Measurements from ENCODE around the gene ACTR3.
"Not testable (repeated sequence)": the region's sequence is repeated elsewhere in the genome, so short reads cannot be mapped to it uniquely, and the experiment has no call there.

The ACTR3 gene

DNA sequence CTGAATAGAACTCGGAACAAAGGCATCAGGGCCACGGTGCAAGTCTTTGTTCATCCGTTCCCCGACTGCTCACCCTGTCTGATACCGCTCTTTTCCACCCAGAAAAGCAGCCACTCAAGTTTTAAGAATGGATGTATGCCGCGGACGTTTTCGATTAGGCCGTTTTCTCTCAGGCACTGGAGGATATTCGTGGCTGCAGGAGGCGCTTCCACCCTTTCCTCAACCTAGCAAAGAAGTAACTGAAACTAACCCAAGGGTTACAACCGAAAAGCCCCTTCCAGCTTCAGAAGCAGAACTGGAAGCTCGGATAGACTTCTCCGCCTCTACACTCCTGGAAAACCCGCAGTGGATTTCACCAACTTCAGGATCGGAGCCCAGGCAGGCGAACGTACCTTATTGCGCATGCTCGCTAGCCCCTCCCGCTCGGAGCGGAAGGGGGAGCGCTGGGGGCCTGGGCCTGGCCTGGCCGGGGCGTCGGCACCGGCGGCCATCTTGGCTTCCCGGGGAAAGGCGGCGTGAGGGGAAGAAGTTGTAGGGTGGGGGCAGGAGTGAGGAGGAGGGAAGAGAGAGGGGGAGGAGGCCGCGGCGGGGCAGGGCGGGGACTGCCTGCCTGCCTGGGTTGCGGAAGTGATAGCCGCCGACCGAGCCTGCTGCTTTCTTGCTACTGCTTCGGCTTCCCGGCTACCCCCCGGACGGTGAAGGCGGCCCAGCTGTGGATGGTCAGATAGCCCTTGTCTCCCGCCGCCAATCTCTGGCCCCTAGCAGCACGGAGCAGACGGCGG is at the start of gene ACTR3:
Gene ACTR3 (plus strand): TSS at position 619 of the 782 bp plus-strand sequence. CDS start 191 bp downstream, outside the sequence.
- peak; percentile 94 to 97 for DNase-seq (ENCODE audit: low read depth in 2 of 2)

DNA sequence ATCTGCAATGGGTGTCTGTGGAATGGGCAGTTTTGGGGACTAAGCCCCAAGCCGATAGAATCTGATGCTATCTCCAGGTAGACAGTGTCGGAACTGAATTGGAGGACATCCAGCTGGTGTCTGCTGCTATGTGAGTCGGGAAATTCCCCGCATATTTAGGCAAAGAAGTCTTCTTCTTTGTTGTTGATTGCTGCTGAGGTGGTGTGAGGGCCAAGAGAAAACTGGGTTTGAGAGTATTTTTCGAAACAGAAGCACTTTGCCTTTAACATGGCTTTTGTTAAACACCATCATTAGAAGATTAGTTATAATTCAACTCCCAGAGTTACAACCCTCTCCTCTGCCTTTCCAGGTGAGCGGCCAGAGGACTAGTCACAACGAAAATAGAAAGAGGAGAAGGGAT is 49.4 kb upstream of the ACTR3 start:
- no peak for DNase-seq (ENCODE audit: low read depth in 2 of 2)

DNA sequence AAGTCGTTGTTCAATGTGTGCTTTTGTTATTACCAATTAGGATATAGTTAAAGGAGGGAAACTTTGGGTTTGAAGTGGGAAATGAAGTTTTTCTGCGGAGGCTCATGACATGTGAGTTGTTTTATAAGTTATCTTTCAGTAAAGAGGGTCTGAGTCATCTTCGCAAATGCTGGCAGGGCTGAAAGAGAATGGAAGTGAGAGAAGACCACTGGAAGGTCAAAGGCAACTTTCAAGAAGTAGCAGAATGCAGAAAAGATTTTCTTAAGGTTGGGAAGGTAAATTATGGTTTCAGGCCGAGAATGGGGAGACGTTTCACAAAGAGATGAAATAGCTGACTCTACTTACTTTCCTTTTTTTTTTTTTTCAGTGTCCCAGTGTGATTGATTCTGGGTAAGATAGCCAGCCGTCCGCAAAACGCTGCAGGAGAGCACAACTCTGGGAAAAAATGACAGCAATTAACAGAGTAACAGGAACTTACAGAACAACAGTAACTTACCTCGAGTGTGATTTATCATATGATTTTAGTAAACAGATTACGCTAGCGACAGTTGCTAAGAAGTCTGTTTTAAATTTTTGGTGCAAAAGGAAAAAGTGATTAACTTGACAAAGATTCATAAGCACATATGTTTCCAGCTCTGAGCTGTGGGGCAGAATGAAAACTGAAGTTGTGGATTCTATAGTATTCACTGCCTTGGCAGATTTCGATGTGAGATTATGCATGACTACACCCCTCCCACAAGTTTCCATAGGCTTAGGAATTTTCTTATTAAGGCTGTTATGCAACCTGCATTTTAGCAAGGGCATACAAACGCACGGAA is 46.8 kb upstream of the ACTR3 start:
- DNase-seq (ENCODE audit: low read depth in 2 of 2): no peak

DNA sequence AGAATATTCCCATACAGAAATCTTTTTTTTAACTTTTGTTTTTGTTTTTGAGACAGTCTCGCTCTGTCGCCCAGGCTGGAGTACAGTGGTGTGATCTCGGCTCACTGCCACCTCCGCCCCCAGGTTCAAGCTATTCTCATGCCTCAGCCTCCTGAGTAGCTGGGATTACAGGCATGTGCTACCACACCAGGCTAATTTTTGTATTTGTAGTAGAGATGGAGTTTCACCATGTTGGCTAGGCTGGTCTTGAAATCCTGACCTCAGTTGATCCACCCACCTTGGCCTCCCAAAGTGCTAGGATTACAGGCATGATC is 46.2 kb upstream of the ACTR3 start:
- not testable (repeated sequence) for DNase-seq (ENCODE audit: low read depth in 2 of 2)

DNA sequence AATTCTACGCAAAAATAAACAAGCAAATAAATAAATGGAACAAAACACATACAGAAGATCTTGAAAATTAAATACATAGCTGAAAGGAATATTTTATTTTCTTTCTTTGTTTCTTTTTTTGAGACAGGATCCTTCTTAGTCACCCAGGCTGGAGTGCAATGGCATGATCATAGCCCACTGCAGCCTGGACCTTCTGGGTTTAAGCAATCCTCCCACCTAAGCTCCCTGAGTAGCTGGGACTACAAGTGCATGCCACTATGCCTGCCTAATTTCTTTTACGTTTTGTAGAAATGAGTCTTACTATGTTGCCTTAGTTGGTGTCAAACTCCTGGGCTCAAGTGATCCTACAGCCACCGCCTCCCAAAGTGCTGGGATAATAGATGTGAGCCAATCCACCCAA is 44.6 kb upstream of the ACTR3 start:
- DNase-seq (ENCODE audit: low read depth in 2 of 2): no peak

DNA sequence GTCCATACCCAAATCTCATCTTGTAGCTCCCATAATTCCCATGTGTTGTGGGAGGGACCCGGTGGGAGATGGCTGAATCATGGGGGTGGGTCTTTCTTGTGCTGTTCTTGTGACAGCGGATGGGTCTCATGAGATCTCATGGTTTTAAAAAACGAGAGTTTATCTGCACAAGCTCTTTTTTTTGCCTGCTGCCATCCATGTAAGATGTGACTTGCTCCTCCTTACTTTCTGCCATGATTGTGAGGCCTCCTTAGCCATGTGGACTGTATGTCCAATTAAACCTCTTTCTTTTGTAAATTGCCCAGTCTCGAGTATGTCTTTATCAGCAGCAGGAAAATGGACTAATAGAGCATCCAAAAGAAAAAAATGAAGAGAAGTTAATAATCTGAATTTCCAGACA is 44.1 kb upstream of the ACTR3 start:
- DNase-seq (ENCODE audit: low read depth in 2 of 2): not testable (repeated sequence)

DNA sequence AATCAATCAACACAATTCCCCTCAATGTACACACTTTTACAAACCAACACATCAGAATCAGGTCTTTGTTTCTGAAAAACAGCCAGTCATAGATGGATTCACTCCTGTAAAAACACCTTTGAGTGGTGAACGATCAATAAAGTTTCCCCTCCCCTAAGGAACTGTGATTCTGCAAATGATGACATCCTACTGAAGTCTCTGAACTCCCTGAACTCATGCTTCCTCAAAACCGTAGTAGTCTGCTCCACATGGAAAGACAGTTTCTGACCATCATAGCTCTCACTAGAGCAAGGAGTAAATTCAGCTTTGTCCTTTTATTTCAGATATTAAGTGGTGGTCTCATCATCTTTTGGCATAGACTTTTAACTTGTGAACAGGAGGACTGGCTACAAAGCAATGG is 43.5 kb upstream of the ACTR3 start:
- DNase-seq (ENCODE audit: low read depth in 2 of 2): no peak

DNA sequence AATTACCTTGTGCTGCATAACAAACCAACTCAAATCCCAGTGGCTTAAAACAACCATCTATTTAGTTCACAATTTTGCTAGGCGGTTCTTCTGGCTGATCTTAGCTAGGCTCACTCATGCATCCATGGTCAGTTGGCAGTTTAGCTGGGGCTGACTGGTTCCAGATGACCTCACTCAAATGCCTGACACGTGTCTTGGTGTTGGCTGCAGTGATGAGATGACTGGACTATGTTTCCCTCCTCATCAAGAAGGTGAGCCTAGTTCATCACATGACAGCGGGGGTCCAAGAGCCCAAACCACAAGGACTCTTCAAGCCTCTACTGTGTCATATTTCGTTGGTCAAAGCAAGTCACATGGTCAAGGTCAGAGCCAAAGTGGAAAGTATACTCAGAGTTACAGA is 42.7 kb upstream of the ACTR3 start:
- no peak for DNase-seq (ENCODE audit: low read depth in 2 of 2)

DNA sequence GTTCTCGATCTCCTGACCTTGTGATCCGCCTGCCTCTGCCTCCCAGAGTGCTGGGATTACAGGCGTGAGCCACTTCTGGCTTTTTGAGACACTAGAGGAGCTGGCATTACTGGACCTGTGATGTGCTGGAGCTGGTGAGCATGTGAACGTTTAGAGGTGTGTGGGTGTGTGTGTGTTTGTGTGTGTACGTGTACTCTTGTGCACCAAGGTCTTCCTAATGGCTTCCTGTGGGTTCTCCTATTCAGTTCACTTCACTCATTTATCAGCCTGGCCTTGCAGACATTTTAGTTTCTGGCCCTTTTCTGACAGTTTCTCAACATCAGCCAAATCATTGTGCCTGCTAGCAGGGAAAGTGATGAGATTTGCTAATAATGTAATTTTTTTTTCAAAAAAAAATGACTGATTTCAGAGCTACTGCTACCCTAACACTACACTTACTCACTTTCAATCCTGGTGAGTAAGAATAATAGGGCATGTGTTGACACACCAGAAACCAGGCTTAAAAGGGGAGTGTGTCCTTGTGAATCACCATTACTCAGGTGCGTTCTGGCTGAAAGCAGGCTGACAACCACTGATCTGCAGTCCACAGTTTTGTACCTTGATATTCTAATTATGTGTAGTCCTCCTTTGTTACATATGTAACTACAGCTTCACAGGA is 41.0 kb upstream of the ACTR3 start:
- DNase-seq (ENCODE audit: low read depth in 2 of 2): no peak

DNA sequence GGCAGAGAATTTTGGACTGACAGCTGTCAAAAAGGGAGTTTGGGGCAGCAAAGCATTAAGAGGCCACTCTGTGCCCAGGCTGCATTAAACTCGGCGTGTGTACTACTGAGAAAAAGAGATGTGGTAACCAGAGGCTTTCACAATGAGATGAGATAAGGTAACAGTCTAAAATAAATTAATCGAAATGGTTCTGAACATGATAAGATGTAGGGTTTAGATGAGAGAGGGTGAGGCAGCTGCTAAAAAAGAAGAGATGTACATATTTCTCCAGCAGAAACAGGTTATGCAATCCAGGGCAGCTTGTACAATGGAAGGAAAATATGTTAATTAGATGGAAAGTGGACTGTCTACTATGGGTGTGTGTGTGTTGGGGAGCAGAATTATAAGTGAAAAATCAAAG is 39.2 kb upstream of the ACTR3 start:
- no peak for DNase-seq (ENCODE audit: low read depth in 2 of 2)

DNA sequence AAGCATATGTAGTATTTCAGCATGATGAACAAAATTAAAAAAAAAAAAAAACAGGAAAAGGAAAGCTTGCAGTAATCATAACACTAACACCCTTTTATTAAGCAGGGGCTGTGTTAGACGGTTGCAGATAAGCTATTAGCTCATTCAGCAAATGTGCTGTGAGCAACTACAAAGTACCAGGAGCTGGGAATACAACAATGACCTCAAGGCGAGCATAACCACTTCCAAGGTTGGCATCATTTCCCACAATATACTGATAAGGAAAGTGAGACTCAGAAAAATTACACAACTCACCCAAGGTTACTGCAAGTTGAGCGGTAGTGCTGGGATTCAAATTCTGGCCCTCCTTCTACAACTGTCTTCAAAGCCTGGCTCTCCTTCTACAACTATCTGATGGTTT is 38.2 kb upstream of the ACTR3 start:
- no peak for DNase-seq (ENCODE audit: low read depth in 2 of 2)

DNA sequence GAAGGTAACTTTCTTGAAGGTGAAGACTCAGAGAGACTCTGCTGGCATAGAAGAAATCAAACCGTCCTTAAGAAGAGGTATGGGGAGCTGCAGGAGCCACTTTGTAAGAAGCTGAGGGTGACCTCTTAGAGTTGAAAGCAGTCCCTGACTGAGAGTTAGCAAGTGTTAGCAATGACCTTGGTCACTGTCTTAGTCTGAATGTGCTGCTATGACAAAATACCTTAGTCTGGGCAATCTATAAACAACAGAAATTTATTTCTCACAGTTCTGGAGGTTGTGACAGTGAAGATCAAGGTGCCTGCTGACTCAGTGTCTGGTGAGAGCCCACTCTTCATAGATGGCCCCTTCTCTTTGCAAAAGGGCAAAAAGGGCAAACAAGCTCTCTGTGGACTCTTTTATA is 35.7 kb upstream of the ACTR3 start:
- DNase-seq (ENCODE audit: low read depth in 2 of 2): no peak

DNA sequence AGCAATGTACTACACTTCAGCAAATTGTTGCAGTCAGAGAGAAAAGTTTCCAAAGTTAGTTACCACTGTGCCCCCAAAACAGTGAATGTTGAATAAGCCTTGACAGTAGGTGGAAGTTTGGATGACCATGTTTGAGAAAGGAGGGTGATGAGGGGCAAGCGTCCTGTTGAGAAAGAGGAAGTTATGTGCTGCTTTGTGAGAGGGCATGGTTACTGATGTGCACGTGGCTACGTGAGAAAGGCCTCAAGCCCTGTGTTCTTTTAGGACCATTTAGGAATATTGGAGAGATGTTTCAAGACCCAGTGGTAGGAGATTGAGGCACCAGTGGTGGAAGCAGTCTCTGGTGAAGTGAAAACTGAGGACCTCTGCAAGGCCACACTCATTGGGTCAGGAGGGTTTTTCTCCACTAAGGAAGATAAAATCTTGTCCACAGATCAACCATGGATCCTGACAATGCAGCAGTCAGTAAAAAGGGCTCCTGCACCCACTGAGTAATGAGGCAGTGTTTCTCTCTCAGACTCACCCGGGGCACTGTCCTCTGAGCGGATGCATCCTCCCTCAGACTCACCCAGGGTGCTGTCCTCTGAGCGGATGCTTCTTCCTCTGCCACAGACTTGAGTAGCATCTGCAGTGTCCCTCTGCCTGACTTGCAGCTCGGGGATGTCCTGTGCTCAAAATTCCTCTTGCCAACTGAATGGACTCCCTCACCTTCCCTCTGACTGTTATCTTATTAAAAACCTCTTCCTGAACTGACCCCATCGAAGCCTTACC is 34.7 kb upstream of the ACTR3 start:
- no peak for DNase-seq (ENCODE audit: low read depth in 2 of 2)

DNA sequence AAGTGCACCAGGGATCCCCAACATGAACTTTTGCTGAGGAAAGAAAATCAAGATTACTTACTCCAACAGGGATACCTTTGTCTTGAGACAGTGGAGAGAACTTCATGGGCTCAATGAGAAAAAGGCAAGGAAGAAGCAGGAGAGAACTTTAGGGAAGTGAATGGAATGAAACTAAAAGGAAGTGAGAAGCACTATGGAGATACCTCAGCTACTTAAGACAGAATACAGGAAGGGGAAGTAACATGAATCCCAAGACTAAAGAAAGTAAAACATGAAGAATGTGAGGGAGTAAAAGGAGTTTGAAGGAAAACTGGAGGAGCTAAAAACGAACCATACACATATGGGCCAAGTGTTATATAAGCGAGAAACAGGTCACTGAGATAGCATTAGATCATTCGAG is 32.4 kb upstream of the ACTR3 start:
- DNase-seq (ENCODE audit: low read depth in 2 of 2): no peak

DNA sequence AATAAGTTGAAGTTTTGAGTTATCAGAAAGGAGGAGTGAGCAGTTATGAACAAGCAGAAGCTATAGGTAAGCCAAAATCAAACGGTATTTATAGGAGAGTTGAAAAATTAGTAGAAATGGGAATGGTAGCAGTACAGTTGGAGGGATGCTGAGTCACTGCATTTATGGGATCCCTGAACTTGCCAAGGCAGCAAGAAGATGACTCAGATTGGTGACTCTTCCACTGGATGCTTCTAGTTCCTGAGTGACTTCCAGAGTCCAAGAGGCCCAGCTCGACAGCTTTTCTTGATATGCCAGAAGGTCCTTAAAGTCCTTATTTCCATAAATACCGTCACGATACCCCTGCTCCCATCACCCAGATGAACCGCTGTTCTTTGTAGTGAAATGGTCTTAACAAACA is 31.1 kb upstream of the ACTR3 start:
- no peak for DNase-seq (ENCODE audit: low read depth in 2 of 2)

DNA sequence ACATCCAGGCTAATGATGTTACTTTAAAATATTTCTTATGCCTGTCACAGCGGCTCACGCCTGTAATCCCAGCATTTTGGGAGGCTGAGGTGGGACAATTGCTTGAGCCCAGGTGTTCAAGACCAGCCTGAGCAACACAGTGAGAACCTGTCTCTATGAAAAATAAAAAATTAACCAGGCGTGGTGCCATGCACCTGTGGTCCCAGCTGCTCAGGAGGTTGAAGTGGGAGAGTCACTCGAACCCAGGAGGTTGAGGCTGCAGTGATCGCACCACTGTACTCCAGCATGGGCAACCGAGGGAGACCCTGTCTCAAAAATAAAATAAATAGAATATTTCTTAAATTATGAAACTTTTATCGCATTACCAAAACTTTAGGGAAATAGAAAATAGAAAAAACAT is 28.1 kb upstream of the ACTR3 start:
- no peak for DNase-seq (ENCODE audit: low read depth in 2 of 2)

DNA sequence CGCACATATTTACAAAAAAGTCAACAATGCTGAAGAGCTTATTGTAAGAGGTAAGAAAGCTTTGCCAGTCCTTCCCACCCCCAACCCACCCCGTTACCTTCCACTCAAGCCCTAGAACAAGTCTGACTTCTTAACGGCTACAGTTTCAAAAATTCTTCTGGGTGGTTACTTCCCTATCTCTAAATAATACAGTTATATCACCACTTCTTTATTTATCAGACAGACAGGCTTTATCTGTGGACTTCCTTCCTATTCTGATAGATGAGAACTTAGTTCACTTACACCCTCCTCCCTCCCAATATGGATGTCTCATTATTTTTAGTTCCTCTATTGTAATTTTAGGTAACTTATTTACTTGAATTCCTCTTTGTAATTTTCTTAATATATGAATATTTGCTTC is 26.7 kb upstream of the ACTR3 start:
- no peak for DNase-seq (ENCODE audit: low read depth in 2 of 2)

DNA sequence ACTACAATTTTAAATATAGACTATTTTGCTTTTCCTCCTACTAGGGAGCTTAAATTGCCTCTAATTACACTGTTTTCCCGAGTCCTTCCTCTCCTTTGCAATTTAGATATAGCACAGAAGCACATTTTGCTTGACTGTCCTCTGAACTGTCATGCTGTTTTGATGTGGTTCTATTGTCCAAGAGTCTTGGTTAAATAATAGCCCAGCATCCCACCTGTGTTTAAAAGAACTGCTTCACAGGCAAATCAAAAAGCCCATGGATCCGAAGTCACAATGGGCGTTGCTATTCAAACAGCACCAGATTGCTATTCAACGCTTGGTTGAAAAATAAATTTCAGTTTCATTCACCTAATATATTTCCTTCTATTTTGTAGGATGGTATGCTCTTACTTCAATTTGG is 22.3 kb upstream of the ACTR3 start:
- no peak for DNase-seq (ENCODE audit: low read depth in 2 of 2)

DNA sequence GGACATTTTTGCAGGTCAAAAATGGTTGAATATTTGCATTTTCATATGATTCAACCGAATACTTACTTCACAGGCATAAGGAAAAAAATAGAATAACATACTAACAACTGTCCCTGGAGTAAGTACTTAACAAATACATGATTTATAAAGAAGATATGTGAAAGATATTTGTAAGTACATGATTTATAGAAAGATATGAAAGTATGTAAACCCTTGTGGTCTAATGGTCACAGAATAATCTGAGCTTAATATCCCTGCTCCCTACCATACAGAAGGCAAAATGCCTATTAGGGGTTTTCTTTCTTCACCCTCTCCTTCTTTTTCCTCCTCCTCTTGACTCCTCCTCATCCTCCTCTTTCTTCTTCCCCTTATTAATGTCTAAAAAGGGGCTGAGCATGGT is 20.6 kb upstream of the ACTR3 start:
- DNase-seq (ENCODE audit: low read depth in 2 of 2): no peak

DNA sequence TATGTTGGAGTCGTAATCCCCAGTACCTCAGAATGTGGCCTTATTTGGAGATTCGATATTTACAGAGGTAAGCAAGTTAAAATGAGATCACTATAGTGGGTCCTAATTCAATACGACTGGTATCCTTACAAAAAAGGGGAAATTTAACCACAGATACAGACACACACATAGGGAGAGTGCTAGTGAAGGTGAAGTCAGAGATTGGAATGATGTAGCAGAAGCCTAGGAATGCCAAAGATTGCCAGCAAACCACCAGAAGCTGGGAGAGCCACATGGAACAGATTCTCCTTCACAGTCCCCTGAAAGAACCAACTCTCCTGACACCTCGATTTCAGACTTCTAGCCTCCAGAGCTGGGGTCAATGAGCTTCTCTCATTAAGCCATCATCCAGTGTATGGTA is 17.7 kb upstream of the ACTR3 start:
- DNase-seq (ENCODE audit: low read depth in 2 of 2): no peak

DNA sequence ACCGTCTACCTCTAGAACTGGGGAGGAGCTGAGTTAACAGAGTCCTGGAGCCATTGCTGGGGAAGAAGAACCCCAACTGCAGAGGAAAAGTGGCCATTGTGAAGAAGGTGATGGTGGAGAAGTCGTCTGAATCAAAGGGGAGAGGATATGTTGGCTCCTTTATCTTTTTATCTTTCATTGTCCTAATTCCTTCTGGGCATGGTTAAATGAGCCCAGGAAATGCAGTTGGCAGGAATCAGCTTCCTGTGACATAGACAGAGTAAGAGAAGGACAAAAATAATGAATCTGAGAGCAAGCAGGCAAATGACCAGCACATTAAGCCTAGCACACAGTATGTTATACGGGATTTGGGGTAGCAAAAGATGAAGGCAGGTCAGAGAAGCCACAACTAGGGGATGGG is 16.0 kb upstream of the ACTR3 start:
- no peak for DNase-seq (ENCODE audit: low read depth in 2 of 2)

DNA sequence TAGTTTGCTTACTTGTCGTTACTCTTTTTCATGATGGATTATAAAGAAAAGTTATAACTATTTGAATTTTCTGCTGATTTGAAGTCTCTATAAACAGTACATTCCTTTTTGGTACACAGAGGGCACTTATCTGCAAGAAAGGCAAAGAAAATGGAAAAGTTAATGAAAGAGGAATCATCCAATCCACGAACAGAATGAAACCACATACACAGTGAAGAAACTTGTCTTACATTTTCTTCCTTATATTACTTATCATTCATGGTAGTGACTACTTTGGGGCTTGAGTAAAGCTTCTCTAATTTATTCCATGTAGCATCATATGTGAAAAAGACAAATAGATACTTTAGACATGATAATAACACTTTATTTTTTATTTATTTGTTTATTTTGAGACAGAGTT is 14.8 kb upstream of the ACTR3 start:
- no peak for DNase-seq (ENCODE audit: low read depth in 2 of 2)

Data from stimulated activated CD8-positive, alpha-beta memory T cell treated with anti-CD3 and anti-CD28 coated beads, Interleukin-15, amount 100 ng/mL, for 4 hours (primary cell).